GM10248 (cell line): ENCODE data around the gene C10orf143.

Source experiments
- CTCF ChIA-PET: fragments of 300-600 bp; sonication (Branson Sonifier 250); formaldehyde crosslinking; extraction: SDS; loops from one replicate; lab custom pipeline; 2021; ENCODE audit warnings: antibody characterized with exemption; lab: Yijun Ruan, JAX
- POLR2A ChIA-PET: fragments of 350-650 bp; sonication (Branson Sonifier 250); formaldehyde crosslinking; extraction: SDS; loops from one replicate; lab custom pipeline; 2020; ENCODE audit warnings: antibody characterized with exemption; lab: Yijun Ruan, JAX
- DNase-seq: peaks from one replicate; pipeline ENCODE4 v3.0.0; 2012; ENCODE audit errors: extremely low spot score
- CTCF ChIP-seq: IDR thresholded peaks from 2 replicates; pipeline ENCODE4 v1.5.1; 2012; ENCODE audit warnings: mild to moderate bottlenecking, low read depth; ENCODE audit errors: extremely low read depth, missing control alignments, control extremely low read depth

Gene C10orf143

GRCh38 chr10:130073912-130074311 is 36.7 kb downstream of the C10orf143 start:
- DNase-seq: no peak
- TF ChIP-seq CTCF: no peak
- CTCF ChIA-PET: no interaction called here
- POLR2A ChIA-PET: no interaction called here

GRCh38 chr10:130072247-130072646 is 38.4 kb downstream of the C10orf143 start:
- no peak for DNase-seq
- no peak for TF ChIP-seq CTCF
- CTCF ChIA-PET: interaction anchor here (2.0 kb wide), 1 partner anchor 37 kb away, joined by 5 read pairs; no protein-coding TSS in a partner anchor
- POLR2A ChIA-PET: no interaction called here

DNA sequence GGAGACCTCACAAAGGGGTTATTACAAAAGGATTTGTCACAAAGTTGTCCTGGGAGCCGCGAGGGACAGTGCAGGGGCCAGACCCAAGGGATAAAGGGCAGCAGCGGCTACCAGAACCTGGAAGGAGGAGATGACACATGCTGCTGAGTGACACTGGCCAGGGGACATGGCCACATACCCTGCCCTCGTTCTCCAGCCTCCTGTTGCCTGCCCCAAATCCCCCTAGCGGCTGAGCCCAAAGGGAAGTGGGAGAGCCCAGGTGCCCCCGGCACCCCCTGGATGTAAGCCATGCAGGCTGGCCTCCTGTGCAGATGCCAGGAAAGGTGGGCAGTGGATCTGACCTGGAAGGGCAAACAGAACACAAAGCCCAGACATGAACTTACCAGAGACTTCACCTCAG is 42.7 kb downstream of the C10orf143 start:
- ChIA-PET POLR2A (no interaction called here), CTCF (no interaction called here)
- no peak for TF ChIP-seq CTCF
- DNase-seq: no peak

- POLR2A ChIA-PET: no interaction called here
- TF ChIP-seq CTCF: no peak
- DNase-seq: no peak
- CTCF ChIA-PET: no interaction called here
Measured at GRCh38 chr10:130066743-130067142, 43.9 kb downstream of the C10orf143 start.

- CTCF ChIA-PET: no interaction called here
- no peak for DNase-seq
- no peak for TF ChIP-seq CTCF
- POLR2A ChIA-PET: no interaction called here
Measured at GRCh38 chr10:130065251-130065650, 45.4 kb downstream of the C10orf143 start.

DNA sequence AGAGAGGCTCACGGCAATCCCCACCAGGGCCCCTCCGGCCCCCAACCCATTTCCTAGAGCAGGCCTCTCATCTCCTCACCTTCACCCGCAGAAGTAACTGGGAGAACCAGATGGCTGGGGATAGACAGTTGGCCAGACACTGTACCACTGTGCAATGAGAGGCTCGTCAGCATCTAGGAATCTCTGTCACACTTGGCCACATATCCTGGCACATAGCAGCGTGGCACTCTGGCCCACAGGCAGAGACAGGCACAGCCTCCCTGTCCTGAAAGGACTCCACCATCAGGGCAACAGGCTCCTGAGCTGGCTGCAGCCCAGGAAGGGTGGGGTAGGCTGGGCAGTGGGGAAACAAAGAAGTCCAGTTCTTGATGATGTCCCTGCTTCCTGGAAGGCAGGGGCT is 45.8 kb downstream of the C10orf143 start:
- no peak for TF ChIP-seq CTCF
- CTCF ChIA-PET: no interaction called here
- POLR2A ChIA-PET: no interaction called here
- DNase-seq: no peak

DNA sequence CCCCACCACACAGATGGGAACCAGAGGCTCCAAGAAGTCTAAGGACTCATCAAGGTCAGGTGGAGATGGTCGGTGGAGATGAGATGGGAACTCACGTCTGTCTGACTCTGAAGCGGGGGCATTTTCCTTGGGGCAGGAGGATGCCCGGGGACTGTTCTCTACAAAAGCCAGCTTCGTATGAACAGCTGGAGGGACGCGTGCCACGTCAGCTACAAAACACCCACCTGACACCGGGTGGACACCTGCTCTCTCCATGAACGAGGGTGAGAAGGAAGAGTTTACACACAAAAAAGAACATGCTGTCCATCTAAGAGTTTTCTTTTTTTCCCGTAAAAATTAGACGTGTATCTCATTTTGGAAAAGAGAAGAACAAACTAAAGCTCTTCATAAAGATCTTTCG is 47.7 kb downstream of the C10orf143 start:
- TF ChIP-seq CTCF: no peak
- CTCF ChIA-PET: interaction anchor here (0.9 kb wide), 1 partner anchor 21 kb away, joined by 3 read pairs; no protein-coding TSS in a partner anchor
- POLR2A ChIA-PET: no interaction called here
- DNase-seq: no peak
